KMS-11 (cell line): ENCODE measurements around the gene TPM4.

Experiments used
- H2AFZ ChIP-seq: fragments of 200-600 bp; sonication (generic); 2 replicates; pipeline ENCODE4 v1.6.1; 2016; ENCODE audit warnings: antibody characterized with exemption, mixed run types, low read depth
- H3K27ac ChIP-seq: fragments of 200-600 bp; sonication (generic); 2 replicates; pipeline ENCODE4 v1.6.1; 2016; ENCODE audit warnings: mild to moderate bottlenecking, mixed run types
- H3K27me3 ChIP-seq: fragments of 200-600 bp; sonication (generic); 2 replicates; pipeline ENCODE4 v1.6.1; 2017; ENCODE audit warnings: mild to moderate bottlenecking, low read depth, mixed run types, moderate library complexity; ENCODE audit not compliant: insufficient read depth
- H3K36me3 ChIP-seq: fragments of 200-600 bp; sonication (generic); 2 replicates; pipeline ENCODE4 v1.6.1; 2017; ENCODE audit warnings: mild to moderate bottlenecking, mixed run types; ENCODE audit not compliant: insufficient read depth
- H3K4me1 ChIP-seq: fragments of 200-600 bp; sonication (generic); 2 replicates; pipeline ENCODE4 v1.6.1; 2016; ENCODE audit warnings: mild to moderate bottlenecking, low read depth, mixed run types; ENCODE audit not compliant: poor library complexity, severe bottlenecking
- H3K4me2 ChIP-seq: fragments of 200-600 bp; sonication (generic); 2 replicates; pipeline ENCODE4 v1.7.0; 2016; ENCODE audit warnings: mild to moderate bottlenecking, mixed run types
- H3K4me3 ChIP-seq: fragments of 200-600 bp; sonication (generic); IDR thresholded peaks from 2 replicates; pipeline ENCODE4 v1.6.1; 2017; ENCODE audit warnings: low read depth, low read length, mixed read lengths; ENCODE audit not compliant: insufficient read depth
- H3K79me2 ChIP-seq: fragments of 200-600 bp; sonication (generic); 2 replicates; pipeline ENCODE4 v1.6.1; 2016; ENCODE audit warnings: low read depth, mixed run types; ENCODE audit not compliant: insufficient read depth
- H3K9ac ChIP-seq: fragments of 200-600 bp; sonication (generic); 2 replicates; pipeline ENCODE4 v1.6.1; 2016; ENCODE audit warnings: mild to moderate bottlenecking, mixed run types
- H4K20me1 ChIP-seq: fragments of 200-600 bp; sonication (generic); 2 replicates; pipeline ENCODE4 v1.6.1; 2016; ENCODE audit warnings: mild to moderate bottlenecking, mixed run types; ENCODE audit not compliant: insufficient read depth
- TF ChIP-seq, protein P1 (sequence below): fragments of 200-600 bp; sonication (generic); conservative IDR thresholded peaks from 2 replicates; pipeline ENCODE4 v1.6.1; 2017; ENCODE audit warnings: low read depth, mild to moderate bottlenecking, antibody characterized with exemption, low read length, moderate library complexity, mixed read lengths

TPM4 gene

DNA sequence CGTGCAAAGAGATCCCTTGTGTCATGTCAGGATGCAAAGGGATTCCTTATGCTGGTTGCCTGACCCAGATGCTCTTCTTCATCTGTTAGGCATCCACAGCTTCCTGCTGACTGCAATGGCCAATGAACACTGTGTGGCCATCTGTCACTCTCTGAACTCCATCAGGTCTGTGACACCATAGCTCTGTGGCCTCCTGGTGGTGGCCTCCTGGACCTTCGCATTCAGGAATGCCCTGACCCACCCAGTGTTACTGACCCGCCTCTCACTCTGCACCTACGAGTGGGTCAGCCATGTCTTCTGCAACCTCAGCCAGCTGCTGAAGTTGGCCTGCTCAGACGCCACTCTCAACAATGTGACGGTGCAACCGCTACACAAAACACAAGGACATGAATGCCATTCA lies 23.9 kb upstream of the TPM4 start:
- TF ChIP-seq, protein P1, sequence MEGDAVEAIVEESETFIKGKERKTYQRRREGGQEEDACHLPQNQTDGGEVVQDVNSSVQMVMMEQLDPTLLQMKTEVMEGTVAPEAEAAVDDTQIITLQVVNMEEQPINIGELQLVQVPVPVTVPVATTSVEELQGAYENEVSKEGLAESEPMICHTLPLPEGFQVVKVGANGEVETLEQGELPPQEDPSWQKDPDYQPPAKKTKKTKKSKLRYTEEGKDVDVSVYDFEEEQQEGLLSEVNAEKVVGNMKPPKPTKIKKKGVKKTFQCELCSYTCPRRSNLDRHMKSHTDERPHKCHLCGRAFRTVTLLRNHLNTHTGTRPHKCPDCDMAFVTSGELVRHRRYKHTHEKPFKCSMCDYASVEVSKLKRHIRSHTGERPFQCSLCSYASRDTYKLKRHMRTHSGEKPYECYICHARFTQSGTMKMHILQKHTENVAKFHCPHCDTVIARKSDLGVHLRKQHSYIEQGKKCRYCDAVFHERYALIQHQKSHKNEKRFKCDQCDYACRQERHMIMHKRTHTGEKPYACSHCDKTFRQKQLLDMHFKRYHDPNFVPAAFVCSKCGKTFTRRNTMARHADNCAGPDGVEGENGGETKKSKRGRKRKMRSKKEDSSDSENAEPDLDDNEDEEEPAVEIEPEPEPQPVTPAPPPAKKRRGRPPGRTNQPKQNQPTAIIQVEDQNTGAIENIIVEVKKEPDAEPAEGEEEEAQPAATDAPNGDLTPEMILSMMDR: no peak
- no peaks in the 10 kb centered on the region for H3K79me2 ChIP-seq
- peaks cover 31% of the 10 kb centered on the region for H3K27me3 ChIP-seq
- no peak overlapping the region for H2AFZ ChIP-seq
- H3K27ac ChIP-seq: no peak overlapping the region
- H3K4me2 ChIP-seq: no peak overlapping the region
- no peaks in the 10 kb centered on the region for H4K20me1 ChIP-seq
- no peaks in the 10 kb centered on the region for H3K4me1 ChIP-seq
- H3K4me3 ChIP-seq: no peak overlapping the region
- H3K36me3 ChIP-seq: no peaks in the 10 kb centered on the region
- no peak overlapping the region for H3K9ac ChIP-seq

DNA sequence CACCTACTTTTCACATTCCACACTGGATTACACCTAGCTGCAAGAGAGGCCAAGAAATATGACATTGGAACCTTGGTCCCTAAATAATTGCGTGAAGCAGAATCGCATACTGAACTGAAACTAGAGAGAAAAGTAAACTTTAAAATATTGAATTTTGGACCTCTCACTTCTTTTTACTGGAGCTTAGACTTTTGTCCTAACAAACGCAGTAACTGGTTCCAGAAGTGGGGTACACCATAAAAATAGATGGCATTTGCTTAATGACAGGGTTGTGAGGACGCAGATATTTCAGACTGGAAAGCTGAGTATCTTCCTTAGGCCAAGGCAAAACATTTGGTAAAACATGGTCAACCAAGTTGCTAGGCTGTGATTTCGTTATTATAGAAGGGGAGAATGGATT lies 19.2 kb upstream of the TPM4 start:
- no peak overlapping the region for H2AFZ ChIP-seq

DNA sequence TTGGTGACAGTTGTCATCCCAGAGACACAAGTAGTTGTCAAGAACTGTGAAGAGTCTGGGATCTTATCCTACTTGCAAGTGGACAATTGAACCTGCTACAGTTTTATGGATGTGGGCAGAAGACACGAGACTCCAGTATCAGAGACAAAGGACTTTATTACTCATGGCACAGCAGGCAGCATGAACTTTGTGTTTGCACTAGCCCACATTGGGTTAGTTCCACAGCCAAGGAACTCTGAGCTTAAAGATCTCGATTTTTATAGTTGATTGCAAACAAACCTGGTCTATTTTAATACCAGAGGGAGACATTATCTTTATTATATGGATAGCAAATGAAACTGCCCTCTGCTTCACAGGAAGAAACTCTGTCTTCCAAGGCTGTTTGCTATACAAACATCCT lies 16.0 kb upstream of the TPM4 start:
- Histone ChIP-seq H3K27me3 (peaks cover 15% of the 10 kb centered on the region), H3K4me2 (no peak overlapping the region), H3K4me3 (no peak overlapping the region), H3K4me1 (no peaks in the 10 kb centered on the region), H3K36me3 (no peaks in the 10 kb centered on the region), H2AFZ (no peak overlapping the region), H3K9ac (no peak overlapping the region), H3K79me2 (no peaks in the 10 kb centered on the region), H3K27ac (no peak overlapping the region), H4K20me1 (no peaks in the 10 kb centered on the region)
- TF ChIP-seq, protein P1: no peak

More for the DNA sequence above, 19.2 kb upstream of the TPM4 start:
- Histone ChIP-seq H3K36me3 (no peaks in the 10 kb centered on the region), H3K9ac (no peak overlapping the region), H3K4me1 (no peaks in the 10 kb centered on the region), H3K4me2 (no peak overlapping the region), H3K27ac (no peak overlapping the region), H3K79me2 (no peaks in the 10 kb centered on the region), H4K20me1 (no peaks in the 10 kb centered on the region), H3K4me3 (no peak overlapping the region), H3K27me3 (peaks cover 17% of the 10 kb centered on the region)
- TF ChIP-seq, protein P1: no peak

DNA sequence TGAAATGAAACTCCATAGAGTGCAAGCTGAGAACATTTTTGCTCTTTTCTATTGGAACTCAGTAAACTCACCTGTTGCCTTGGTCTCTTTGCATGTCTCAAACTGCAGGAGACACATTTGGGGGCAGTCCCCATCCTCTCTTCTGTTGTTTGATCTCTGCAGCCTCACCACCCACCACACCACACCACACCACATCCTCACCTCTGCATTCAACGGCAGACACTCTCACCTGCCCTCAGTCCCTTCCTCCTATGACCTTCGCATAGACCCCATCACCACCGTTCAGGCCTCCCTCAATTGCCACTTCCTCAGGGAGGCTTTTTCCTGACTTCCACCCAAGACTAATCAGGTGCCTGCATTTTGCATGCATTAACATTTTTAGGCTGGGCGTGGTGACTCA lies 14.4 kb upstream of the TPM4 start:
- TF ChIP-seq, protein P1: no peak
- Histone ChIP-seq H4K20me1 (no peaks in the 10 kb centered on the region), H3K4me3 (no peak overlapping the region), H3K4me2 (no peak overlapping the region), H2AFZ (no peak overlapping the region), H3K4me1 (no peaks in the 10 kb centered on the region), H3K36me3 (no peaks in the 10 kb centered on the region), H3K27ac (no peak overlapping the region), H3K79me2 (no peaks in the 10 kb centered on the region), H3K27me3 (peaks cover 8% of the 10 kb centered on the region), H3K9ac (no peak overlapping the region)
